Measurements from ENCODE around the gene ANKRD12. TPM values are rescaled to one million over a fixed set of nuclear protein-coding genes. Genes with fewer than 3 reads are reported as not detected.

Gene ANKRD12
- total RNA-seq, 2 experiments from 2014 or later = 160 to 164 TPM

DNA sequence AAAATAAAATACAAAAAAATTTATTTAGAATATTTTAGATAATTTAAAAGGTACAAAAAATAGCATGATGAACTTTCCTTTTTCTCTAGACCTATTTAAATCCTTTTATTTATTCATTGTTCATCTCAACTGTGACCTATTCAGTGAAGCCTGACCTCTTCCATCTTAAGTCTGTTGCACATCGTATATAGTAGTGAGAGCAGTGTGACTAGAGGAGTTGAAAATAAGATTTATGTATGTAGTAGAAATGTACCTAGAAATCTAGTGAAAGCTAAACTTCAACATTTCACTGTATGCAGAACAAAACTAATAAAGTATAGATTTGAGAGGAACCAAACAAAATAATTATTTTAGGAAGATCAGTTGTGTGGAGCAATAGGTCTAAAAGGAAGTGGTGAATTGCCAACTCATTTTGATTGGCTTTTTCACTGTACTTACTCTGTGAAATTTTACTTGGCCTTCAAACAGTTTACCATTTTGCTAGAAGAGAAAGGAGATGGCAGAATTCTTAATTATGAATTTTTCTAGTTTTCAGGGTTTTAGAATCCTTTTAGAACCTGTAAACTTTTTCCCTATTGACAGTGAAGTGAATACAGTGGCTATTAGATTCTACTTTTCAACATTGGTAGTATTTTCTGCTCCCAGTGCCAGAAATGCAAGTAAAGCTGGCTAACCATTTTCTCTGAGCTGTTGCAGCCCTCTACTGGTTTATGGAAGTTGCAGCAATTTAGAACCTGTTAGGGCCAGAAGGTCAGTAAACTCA, 11.0 kb downstream of the ANKRD12 start:
- peaks cover 85% of the 10 kb centered on the region for H3K4me1 Mint-ChIP-seq (ENCODE audit: low read depth)
- H3K36me3 Mint-ChIP-seq (ENCODE audit: low read depth) = peaks cover 4% of the 10 kb centered on the region
- peak; percentile 74 for ATAC-seq (ENCODE audit: poor library complexity)
- no peaks in the 10 kb centered on the region for H3K27me3 ChIP-seq (ENCODE audit: control insufficient read depth in 1 of 2, insufficient read depth in 2 of 2, low read length in 2 of 2)
- H3K4me1 ChIP-seq (ENCODE audit: insufficient read depth, low read length) = peaks cover 28% of the 10 kb centered on the region
- no peaks in the 10 kb centered on the region for H3K9me3 ChIP-seq (ENCODE audit: control insufficient read depth in 1 of 2, insufficient read depth in 1 of 2, low read length in 2 of 2)
- H3K9me3 Mint-ChIP-seq = no peaks in the 10 kb centered on the region
- DNase-seq = peak in 7 of 14 experiments; percentile 18 to 81 (median 44)
- peak overlapping the region; percentile 10 for H3K27ac Mint-ChIP-seq
- intact Hi-C loops (cut with DNase I, micrococcal nuclease) = loop anchor here (1.0 to 5.0 kb wide), 4 partner anchors 45 to 450 kb away; partner anchors contain the start of gene NDUFV2 (in 1 of the 2)
- CTCF ChIA-PET = interaction anchor here (1.0 to 3.0 kb wide), 8 partner anchors 8 to 451 kb away, joined by 3 to 31 read pairs (median 6); no protein-coding TSS in a partner anchor
- H3K27ac ChIP-seq (ENCODE audit: low read depth in 1 of 2, low read length in 2 of 2) = no peak overlapping the region
- H3K4me3 ChIP-seq (ENCODE audit: low read length) = no peak overlapping the region
- TF ChIP-seq, protein P1, sequence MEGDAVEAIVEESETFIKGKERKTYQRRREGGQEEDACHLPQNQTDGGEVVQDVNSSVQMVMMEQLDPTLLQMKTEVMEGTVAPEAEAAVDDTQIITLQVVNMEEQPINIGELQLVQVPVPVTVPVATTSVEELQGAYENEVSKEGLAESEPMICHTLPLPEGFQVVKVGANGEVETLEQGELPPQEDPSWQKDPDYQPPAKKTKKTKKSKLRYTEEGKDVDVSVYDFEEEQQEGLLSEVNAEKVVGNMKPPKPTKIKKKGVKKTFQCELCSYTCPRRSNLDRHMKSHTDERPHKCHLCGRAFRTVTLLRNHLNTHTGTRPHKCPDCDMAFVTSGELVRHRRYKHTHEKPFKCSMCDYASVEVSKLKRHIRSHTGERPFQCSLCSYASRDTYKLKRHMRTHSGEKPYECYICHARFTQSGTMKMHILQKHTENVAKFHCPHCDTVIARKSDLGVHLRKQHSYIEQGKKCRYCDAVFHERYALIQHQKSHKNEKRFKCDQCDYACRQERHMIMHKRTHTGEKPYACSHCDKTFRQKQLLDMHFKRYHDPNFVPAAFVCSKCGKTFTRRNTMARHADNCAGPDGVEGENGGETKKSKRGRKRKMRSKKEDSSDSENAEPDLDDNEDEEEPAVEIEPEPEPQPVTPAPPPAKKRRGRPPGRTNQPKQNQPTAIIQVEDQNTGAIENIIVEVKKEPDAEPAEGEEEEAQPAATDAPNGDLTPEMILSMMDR (IDR thresholded peaks at IDR 0.05) = peak; percentile 76
- POLR2A ChIA-PET = interaction anchor here (0.6 to 2.5 kb wide), 8 partner anchors 10 to 74 kb away, joined by 3 to 22 read pairs (median 8); partner anchors contain the start of genes ANKRD12 and NDUFV2
- H3K36me3 ChIP-seq (ENCODE audit: insufficient read depth, low read length) = no peaks in the 10 kb centered on the region
- no peak overlapping the region for H3K4me3 Mint-ChIP-seq
- no peaks in the 10 kb centered on the region for H3K27me3 Mint-ChIP-seq

DNA sequence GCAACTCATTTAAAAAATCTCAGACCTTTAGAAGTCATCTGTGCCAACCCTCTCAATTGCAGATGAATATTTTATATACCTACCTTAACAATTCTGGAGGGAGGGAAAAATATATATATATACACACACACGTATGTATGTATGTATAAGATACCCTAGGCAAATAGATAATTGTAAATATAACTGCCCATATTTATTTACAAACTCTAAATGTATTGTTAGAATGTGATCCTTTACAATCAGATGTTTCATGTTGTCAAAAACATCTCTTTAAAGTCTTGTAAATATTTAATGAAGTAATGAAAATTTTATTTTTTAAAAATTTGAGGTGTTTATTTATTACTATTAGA, 11.6 kb downstream of the ANKRD12 start:
- Mint-ChIP-seq H3K9me3 (no peaks in the 10 kb centered on the region), H3K27ac (peak overlapping the region; percentile 10), H3K4me3 (no peak overlapping the region), H3K4me1 (ENCODE audit: low read depth) (peaks cover 87% of the 10 kb centered on the region), H3K27me3 (no peaks in the 10 kb centered on the region), H3K36me3 (ENCODE audit: low read depth) (peaks cover 4% of the 10 kb centered on the region)
- Histone ChIP-seq H3K4me1 (ENCODE audit: insufficient read depth, low read length) (peaks cover 26% of the 10 kb centered on the region), H3K27me3 (ENCODE audit: control insufficient read depth in 1 of 2, insufficient read depth in 2 of 2, low read length in 2 of 2) (no peaks in the 10 kb centered on the region), H3K36me3 (ENCODE audit: insufficient read depth, low read length) (no peaks in the 10 kb centered on the region), H3K27ac (ENCODE audit: low read depth in 1 of 2, low read length in 2 of 2) (no peak overlapping the region), H3K9me3 (ENCODE audit: control insufficient read depth in 1 of 2, insufficient read depth in 1 of 2, low read length in 2 of 2) (no peaks in the 10 kb centered on the region), H3K4me3 (ENCODE audit: low read length) (no peak overlapping the region)
- no peak for ATAC-seq (ENCODE audit: poor library complexity)
- intact Hi-C loops (cut with DNase I, micrococcal nuclease) = loop anchor here (1.0 to 5.0 kb wide), 4 partner anchors 45 to 451 kb away; partner anchors contain the start of gene NDUFV2 (in 1 of the 2)
- TF ChIP-seq, protein P1 (IDR thresholded peaks at IDR 0.05) = no peak
- CTCF ChIA-PET = interaction anchor here (1.0 to 3.0 kb wide), 8 partner anchors 9 to 452 kb away, joined by 3 to 31 read pairs (median 6); no protein-coding TSS in a partner anchor
- no peak for DNase-seq
- POLR2A ChIA-PET = interaction anchor here (0.6 to 2.5 kb wide), 8 partner anchors 10 to 75 kb away, joined by 3 to 22 read pairs (median 8); partner anchors contain the start of genes ANKRD12 and NDUFV2

DNA sequence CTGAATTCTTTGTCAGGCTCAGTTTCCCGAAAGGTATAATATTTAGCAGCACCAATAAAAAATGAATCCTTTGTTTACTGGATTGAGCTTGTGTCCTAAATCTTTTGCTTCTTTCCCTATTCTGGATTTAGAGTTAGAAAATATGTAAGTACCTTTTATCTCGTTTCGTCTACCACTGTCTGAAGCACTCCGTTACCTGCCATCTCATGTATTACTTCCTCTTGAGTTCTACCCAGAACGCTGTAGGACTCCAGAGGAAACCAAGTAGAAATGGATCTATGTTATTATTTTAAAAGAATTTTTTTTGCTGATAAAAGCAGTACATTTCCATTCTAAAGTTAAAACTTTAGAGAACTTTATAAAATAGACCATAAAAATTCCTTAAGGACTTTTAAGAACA, 13.5 kb downstream of the ANKRD12 start:
- no peaks in the 10 kb centered on the region for H3K27me3 Mint-ChIP-seq
- no peak for ATAC-seq (ENCODE audit: poor library complexity)
- Histone ChIP-seq H3K27me3 (ENCODE audit: control insufficient read depth in 1 of 2, insufficient read depth in 2 of 2, low read length in 2 of 2) (no peaks in the 10 kb centered on the region), H3K36me3 (ENCODE audit: insufficient read depth, low read length) (no peaks in the 10 kb centered on the region), H3K4me1 (ENCODE audit: insufficient read depth, low read length) (peaks cover 25% of the 10 kb centered on the region), H3K4me3 (ENCODE audit: low read length) (no peak overlapping the region), H3K27ac (ENCODE audit: low read depth in 1 of 2, low read length in 2 of 2) (no peak overlapping the region), H3K9me3 (ENCODE audit: control insufficient read depth in 1 of 2, insufficient read depth in 1 of 2, low read length in 2 of 2) (no peaks in the 10 kb centered on the region)
- peaks cover 12% of the 10 kb centered on the region for H3K36me3 Mint-ChIP-seq (ENCODE audit: low read depth)
- intact Hi-C loops (cut with DNase I, micrococcal nuclease) = no loop called here
- peaks cover 91% of the 10 kb centered on the region for H3K4me1 Mint-ChIP-seq (ENCODE audit: low read depth)
- H3K27ac Mint-ChIP-seq = peak overlapping the region; percentile 6
- ChIA-PET CTCF (interaction anchor here (0.6 to 2.6 kb wide), 2 partner anchors 46 to 76 kb away, joined by 4 to 11 read pairs; no protein-coding TSS in a partner anchor), POLR2A (interaction anchor here (0.7 to 1.9 kb wide), 3 partner anchors 13 to 46 kb away, joined by 3 to 5 read pairs (median 4); partner anchors contain the start of gene ANKRD12)
- no peak for DNase-seq
- no peaks in the 10 kb centered on the region for H3K9me3 Mint-ChIP-seq
- TF ChIP-seq, protein P1 (IDR thresholded peaks at IDR 0.05) = no peak
- peak overlapping the region; percentile 4 for H3K4me3 Mint-ChIP-seq

Data from CD4-positive, alpha-beta T cell (primary cell).